Thyroid gland (tissue), 4 donors: ENCODE results near the gene TMEM130.

ENCODE experiments used
- POLR2A ChIP-seq, 2 donors: fragments of 450-650 bp; IDR thresholded peaks; one replicate each; pipeline ENCODE4 v1.6.1; 2017; ENCODE audit warnings: antibody characterized with exemption in 2 of 2, mild to moderate bottlenecking in 2 of 2, moderate library complexity in 1 of 2
- TF ChIP-seq, protein P1 (sequence below), 6 experiments: fragments of 200-600 bp in 3 of 6; fragments of 450-650 bp in 3 of 6; sonication (generic) in 3 of 6; IDR thresholded peaks; one replicate each; pipeline ENCODE4 v1.5.1; 2016 to 2019; ENCODE audit warnings: antibody characterized with exemption in 6 of 6, mild to moderate bottlenecking in 2 of 6, inconsistent platforms in 1 of 6, moderate library complexity in 1 of 6

DNA sequence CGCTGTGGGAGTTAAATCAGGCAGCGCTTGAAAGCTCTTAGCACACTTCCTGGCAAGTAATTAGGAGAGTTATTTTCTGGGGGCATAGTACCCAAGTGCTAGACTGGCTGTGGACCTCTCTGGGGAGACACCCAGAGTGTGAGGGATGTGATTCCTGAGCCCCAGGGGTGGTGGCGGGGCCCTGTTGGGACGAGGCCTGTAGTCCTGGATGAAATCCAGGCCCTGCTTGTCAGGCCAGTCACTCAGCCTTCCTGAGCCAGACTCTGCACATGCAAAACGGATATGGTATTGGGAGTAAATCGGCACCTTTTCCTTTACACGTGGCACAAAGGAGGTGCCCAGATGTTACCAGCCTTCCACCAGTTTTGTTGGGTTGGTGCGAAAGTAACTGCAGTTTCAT lies 39.7 kb upstream of the TMEM130 start:
- TF ChIP-seq, protein P1, sequence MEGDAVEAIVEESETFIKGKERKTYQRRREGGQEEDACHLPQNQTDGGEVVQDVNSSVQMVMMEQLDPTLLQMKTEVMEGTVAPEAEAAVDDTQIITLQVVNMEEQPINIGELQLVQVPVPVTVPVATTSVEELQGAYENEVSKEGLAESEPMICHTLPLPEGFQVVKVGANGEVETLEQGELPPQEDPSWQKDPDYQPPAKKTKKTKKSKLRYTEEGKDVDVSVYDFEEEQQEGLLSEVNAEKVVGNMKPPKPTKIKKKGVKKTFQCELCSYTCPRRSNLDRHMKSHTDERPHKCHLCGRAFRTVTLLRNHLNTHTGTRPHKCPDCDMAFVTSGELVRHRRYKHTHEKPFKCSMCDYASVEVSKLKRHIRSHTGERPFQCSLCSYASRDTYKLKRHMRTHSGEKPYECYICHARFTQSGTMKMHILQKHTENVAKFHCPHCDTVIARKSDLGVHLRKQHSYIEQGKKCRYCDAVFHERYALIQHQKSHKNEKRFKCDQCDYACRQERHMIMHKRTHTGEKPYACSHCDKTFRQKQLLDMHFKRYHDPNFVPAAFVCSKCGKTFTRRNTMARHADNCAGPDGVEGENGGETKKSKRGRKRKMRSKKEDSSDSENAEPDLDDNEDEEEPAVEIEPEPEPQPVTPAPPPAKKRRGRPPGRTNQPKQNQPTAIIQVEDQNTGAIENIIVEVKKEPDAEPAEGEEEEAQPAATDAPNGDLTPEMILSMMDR (IDR thresholded peaks at IDR 0.05) = no peak
- TF ChIP-seq POLR2A (IDR thresholded peaks at IDR 0.05) = no peak
